ENCODE results near the gene FXYD6.

DNA sequence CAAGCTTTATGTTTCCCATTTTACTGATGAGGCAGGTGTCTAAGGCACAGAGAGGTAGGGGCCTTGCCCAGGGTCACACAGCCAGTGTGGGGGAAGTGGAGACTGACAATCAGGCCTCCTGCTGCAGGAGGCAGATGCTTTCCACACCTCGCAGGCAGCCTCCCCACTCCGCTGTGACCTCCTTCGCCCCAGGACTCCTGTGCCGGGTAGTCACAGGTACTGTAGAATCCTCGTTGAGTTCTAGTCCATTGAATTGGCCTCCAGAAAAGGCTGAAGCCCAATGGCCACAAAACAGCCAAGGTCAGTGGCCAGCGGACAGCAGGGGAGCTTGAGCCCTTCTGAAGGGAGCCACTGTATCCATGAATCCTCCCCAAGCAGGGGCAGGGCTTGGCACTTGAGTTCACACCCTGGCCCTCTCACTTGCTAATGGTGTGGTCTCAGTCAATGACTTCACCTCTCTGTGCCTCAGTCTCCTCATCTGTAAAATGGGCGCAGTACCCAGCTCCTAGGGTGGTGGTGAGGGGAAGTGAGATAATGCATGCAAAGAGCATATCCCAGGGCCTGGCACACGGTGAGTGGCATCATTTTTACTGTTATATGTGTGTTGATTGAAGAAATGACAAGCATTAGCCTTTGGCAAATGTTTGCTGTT is 50.8 kb downstream of the FXYD6 start:
- no peak for TF ChIP-seq YY1 (IDR thresholded peaks at IDR 0.05; ENCODE audit: insufficient read depth, insufficient read length)
- no peak for TF ChIP-seq SUZ12 (IDR thresholded peaks at IDR 0.05; ENCODE audit: extremely low read depth, insufficient read depth, insufficient read length)
- TF ChIP-seq ZNF274 (IDR thresholded peaks at IDR 0.05; ENCODE audit: low read depth, low read length), result no peak
